Kidney (tissue), 22 donors: ENCODE data around the gene PDCD7. TPM values are rescaled to one million over a fixed set of nuclear protein-coding genes. Genes with fewer than 3 reads are reported as not detected.
"Not testable (repeated sequence)": the region's sequence is repeated elsewhere in the genome, so short reads cannot be mapped to it uniquely, and the experiment has no call there.

Experiments used
- DNase-seq, 5 donors: peaks; one replicate each; pipeline ENCODE4 v3.0.0-alpha.2; 2013 to 2020
- FAIRE-seq: peaks from 2 replicates; lab custom pipeline; 2012; peaks lifted over from hg19 to GRCh38; lab: Jason Lieb, UNC
- H3K27ac ChIP-seq, 2 donors: one replicate each; pipeline ENCODE4 v1.7.0; 2013; ENCODE audit warnings: low read depth in 2 of 2, low read length in 2 of 2, inconsistent platforms in 1 of 2
- H3K27me3 ChIP-seq: one replicate; pipeline ENCODE4 v1.7.1; 2013; ENCODE audit warnings: low read length, inconsistent platforms; ENCODE audit not compliant: control insufficient read depth, insufficient read depth
- H3K36me3 ChIP-seq, 3 donors: one replicate each; pipeline versions ENCODE4 v1.7.0 to v1.7.1; 2013; ENCODE audit warnings: low read length in 3 of 3, control low read depth in 1 of 3, inconsistent platforms in 1 of 3; ENCODE audit not compliant: insufficient read depth in 3 of 3, control insufficient read depth in 2 of 3
- H3K4me1 ChIP-seq, 3 donors: one replicate each; pipeline versions ENCODE4 v1.7.0 to v1.7.1; 2013; ENCODE audit warnings: low read length in 3 of 3, inconsistent platforms in 1 of 3, low read depth in 1 of 3; ENCODE audit not compliant: control insufficient read depth in 2 of 3, insufficient read depth in 2 of 3
- H3K4me3 ChIP-seq, 3 donors: one replicate each; pipeline versions ENCODE4 v1.7.0 to v1.8.1; 2013; ENCODE audit warnings: low read length in 3 of 3, control low read depth in 1 of 3, inconsistent platforms in 1 of 3
- H3K9ac ChIP-seq, 3 donors: one replicate each; pipeline versions ENCODE4 v1.7.0 to v1.7.1; 2013; ENCODE audit warnings: low read length in 3 of 3, control low read depth in 1 of 3, inconsistent platforms in 1 of 3
- H3K9me3 ChIP-seq, 3 donors: one replicate each; pipeline versions ENCODE4 v1.7.0 to v1.7.1; 2013; ENCODE audit warnings: low read length in 3 of 3, control low read depth in 1 of 3, inconsistent platforms in 1 of 3; ENCODE audit not compliant: control insufficient read depth in 2 of 3, insufficient read depth in 1 of 3
- CTCF ChIP-seq: IDR thresholded peaks from 3 replicates; pipeline ENCODE4 v1.5.1; 2012; ENCODE audit warnings: mild to moderate bottlenecking, moderate library complexity, borderline replicate concordance; ENCODE audit not compliant: insufficient read depth; ENCODE audit errors: extremely low read depth
- intact Hi-C: fragments of 100-400 bp; cut with DNase I; formaldehyde crosslinking; loops from one replicate; pipeline ENCODE4 v1.11.1; 2022
- long read RNA-seq, 10 donors: library from polyadenylated mRNA in 1 of 10; unstranded in 1 of 10; transcript quantifications; one replicate each; pipeline ENCODE4 v2.0.0 and lab custom pipeline, GENCODE V29; 2021 to 2026
- polyA plus RNA-seq: library from polyadenylated mRNA; stranded (reverse); fragments of 350-450 nt; fragmentation: Illumina TruSeq; extraction: RNeasy Lipid Tissue Mini Kit (QIAGEN cat#74804); gene quantifications from one replicate; pipeline ENCODE4 v1.2.3, GENCODE V29; 2014; ENCODE audit warnings: low read depth, low replicate concordance; ENCODE audit not compliant: insufficient read depth
- total RNA-seq: library from RNA; stranded (reverse); fragmentation: NEBNext Ultra II Directional; extraction: Animal tissue kit (Norgen Biotek cat#: 25700); gene quantifications from one replicate; pipeline ENCODE4 v1.2.1, GENCODE V29; 2021
- donor health status: control.
- donor health status: control.
- donor health status: control.
- donor health status: control.
- donor health status: control.
- donor health status: DM: yes; HTN: yes; CAD: no.
- donor health status: Normal renal cell carcinoma (clear cell type).

PDCD7 gene
- total RNA-seq (21.5 TPM), polyA plus RNA-seq (10.4 TPM)
- long read RNA-seq, donor 1, transcript PDCD7-201 (5 exons, 2,851 nt) = major isoform, 6 of 21 reads
- long read RNA-seq, donor 1, partial matches to known transcripts = 15 of 21 reads
- long read RNA-seq, donor 1, other reads (novel, unspliced or antisense) = 0 of 21 reads
- long read RNA-seq, donor 2, transcript PDCD7-201 (5 exons, 2,851 nt) = major isoform, 5 of 17 reads
- long read RNA-seq, donor 2, partial matches to known transcripts = 12 of 17 reads
- long read RNA-seq, donor 2, other reads (novel, unspliced or antisense) = 0 of 17 reads
- long read RNA-seq, donor 3, transcript PDCD7-201 (5 exons, 2,851 nt) = major isoform, 5 of 13 reads
- long read RNA-seq, donor 3, partial matches to known transcripts = 8 of 13 reads
- long read RNA-seq, donor 3, other reads (novel, unspliced or antisense) = 0 of 13 reads
- long read RNA-seq, donor 4, partial matches to known transcripts = 0 of 4 reads
- long read RNA-seq, donor 4, other reads (novel, unspliced or antisense) = 0 of 4 reads
- long read RNA-seq, donor 5 = 0 reads
- long read RNA-seq, donor 6, partial matches to known transcripts = 0 of 4 reads
- long read RNA-seq, donor 6, other reads (novel, unspliced or antisense) = 0 of 4 reads
- long read RNA-seq, donor 7, transcript PDCD7-201 (5 exons, 2,851 nt) = major isoform, 8 of 28 reads
- long read RNA-seq, donor 7, partial matches to known transcripts = 17 of 28 reads
- long read RNA-seq, donor 7, other reads (novel, unspliced or antisense) = 3 of 28 reads
- long read RNA-seq, donor 8, transcript PDCD7-201 (5 exons, 2,851 nt) = major isoform, 7 of 19 reads
- long read RNA-seq, donor 8, partial matches to known transcripts = 12 of 19 reads
- long read RNA-seq, donor 8, other reads (novel, unspliced or antisense) = 0 of 19 reads
- long read RNA-seq, donor 9, partial matches to known transcripts = 0 of 1 reads
- long read RNA-seq, donor 9, other reads (novel, unspliced or antisense) = 0 of 1 reads
- long read RNA-seq, donor 10, transcript PDCD7-201 (5 exons, 2,851 nt) = major isoform, 6 of 19 reads
- long read RNA-seq, donor 10, partial matches to known transcripts = 13 of 19 reads
- long read RNA-seq, donor 10, other reads (novel, unspliced or antisense) = 0 of 19 reads

- Histone ChIP-seq H3K36me3 (peaks cover 3 to 8% (median 8%) of the 10 kb centered on the region in 3 donors), H3K9ac (peak within 1 kb of the TSS; percentile 77 to 95 (median 86)), H3K27me3 (no peaks in the 10 kb centered on the region), H3K4me3 (peak within 1 kb of the TSS; percentile 86 to 97 (median 95)), H3K9me3 (no peaks in the 10 kb centered on the region), H3K27ac (peak within 1 kb of the TSS; percentile 73 to 76), H3K4me1 (peaks cover 0 to 4% (median 0%) of the 10 kb centered on the region in 3 donors)
- FAIRE-seq (no peak), DNase-seq (peak; percentile 93 to 98 (median 95))
- TF ChIP-seq CTCF = no peak
- intact Hi-C loops = no loop called here
These were observed at the start of gene PDCD7 for GRCh38 chr15:65133548-65134200. PDCD7 (minus strand) TSS chr15:65133808; CDS start chr15:65133781, 27 bp downstream.

- intact Hi-C loops = no loop called here
- Histone ChIP-seq H3K9me3 (no peaks in the 10 kb centered on the region), H3K36me3 (peaks cover 0 to 19% (median 4%) of the 10 kb centered on the region in 3 donors)
These were observed 48.9 kb upstream of the PDCD7 start for GRCh38 chr15:65182538-65182937.

GRCh38 chr15:65181582-65182353, 48.2 kb upstream of the PDCD7 start:
- H3K9ac ChIP-seq, DNase-seq, H3K4me1 ChIP-seq, intact Hi-C loops, H3K27ac ChIP-seq, FAIRE-seq, H3K4me3 ChIP-seq, H3K27me3 ChIP-seq, H3K9me3 ChIP-seq: not testable (repeated sequence)
- H3K36me3 ChIP-seq = peaks cover 5 to 27% (median 7%) of the 10 kb centered on the region in 3 donors

More at GRCh38 chr15:65182538-65182937, 48.9 kb upstream of the PDCD7 start:
- Histone ChIP-seq H3K27ac (no peak overlapping the region), H3K4me1 (peaks cover 0 to 4% (median 0%) of the 10 kb centered on the region in 3 donors), H3K27me3 (no peaks in the 10 kb centered on the region), H3K9ac (no peak overlapping the region), H3K4me3 (peak overlapping the region in 1 of 3 donors; percentile 48)
- TF ChIP-seq CTCF = no peak
- DNase-seq (no peak), FAIRE-seq (no peak)
